CD1c-positive myeloid dendritic cell (primary cell): Measurements from ENCODE around the gene PIK3CB.

Experiments
- DNase-seq: peaks from one replicate; pipeline ENCODE4 v3.0.0-alpha.2; 2016; ENCODE audit errors: extremely low spot score

PIK3CB gene

GRCh38 chr3:138834596-138835396 lies at the start of gene PIK3CB:
TSS of gene PIK3CB (minus strand) at chr3:138834928. CDS start at chr3:138759343, 75,585 bp downstream.
- peak; percentile 93 for DNase-seq

- no peak for DNase-seq
Observed at GRCh38 chr3:138881233-138881632, 46.5 kb upstream of the PIK3CB start.

GRCh38 chr3:138879541-138880380 lies 45.0 kb upstream of the PIK3CB start:
- no peak for DNase-seq

GRCh38 chr3:138877226-138877625 lies 42.5 kb upstream of the PIK3CB start:
- DNase-seq, result no peak

- DNase-seq, result peak; percentile 71
Observed at GRCh38 chr3:138875754-138876664, 41.3 kb upstream of the PIK3CB start.

- DNase-seq, result no peak
Observed at GRCh38 chr3:138875096-138875753, 40.5 kb upstream of the PIK3CB start.

- peak; percentile 33 for DNase-seq
Observed at GRCh38 chr3:138873471-138874278, 38.9 kb upstream of the PIK3CB start.

GRCh38 chr3:138872632-138873031 lies 37.9 kb upstream of the PIK3CB start:
- DNase-seq, result no peak

- no peak for DNase-seq
Observed at GRCh38 chr3:138867996-138868395, 33.3 kb upstream of the PIK3CB start.

- no peak for DNase-seq
Observed at GRCh38 chr3:138863776-138864113, 29.0 kb upstream of the PIK3CB start.

GRCh38 chr3:138862924-138863775 lies 28.4 kb upstream of the PIK3CB start:
- DNase-seq, result peak; percentile 76

- DNase-seq, result peak; percentile 91
Observed at GRCh38 chr3:138862531-138862923, 27.8 kb upstream of the PIK3CB start.

GRCh38 chr3:138861798-138862197 lies 27.1 kb upstream of the PIK3CB start:
- peak; percentile 42 for DNase-seq

GRCh38 chr3:138856799-138857198 lies 22.1 kb upstream of the PIK3CB start:
- DNase-seq, result no peak

GRCh38 chr3:138854940-138855339 lies 20.2 kb upstream of the PIK3CB start:
- DNase-seq, result no peak

GRCh38 chr3:138854204-138854603 lies 19.5 kb upstream of the PIK3CB start:
- no peak for DNase-seq

- no peak for DNase-seq
Observed at GRCh38 chr3:138850151-138850550, 15.4 kb upstream of the PIK3CB start.

GRCh38 chr3:138849222-138849940 lies 14.7 kb upstream of the PIK3CB start:
- DNase-seq, result no peak

- no peak for DNase-seq
Observed at GRCh38 chr3:138848696-138849095, 14.0 kb upstream of the PIK3CB start.
